Measurements from ENCODE around the gene SMKR1. TPM values are rescaled to one million over a fixed set of nuclear protein-coding genes. Genes with fewer than 3 reads are reported as not detected.

SMKR1 gene
- total RNA-seq, 1 donor from 2014 or later, result 2.4 TPM

GRCh38 chr7:129550693-129551360 is 48.5 kb downstream of the SMKR1 start:
- no peaks in the 10 kb centered on the region for H3K36me3 Mint-ChIP-seq (ENCODE audit: low read depth)
- H3K4me3 Mint-ChIP-seq, result no peak overlapping the region
- ATAC-seq (ENCODE audit: low read depth) (no peak), DNase-seq (no peak)
- no peak overlapping the region for H3K27ac Mint-ChIP-seq
- H3K4me1 Mint-ChIP-seq, result no peaks in the 10 kb centered on the region
- intact Hi-C loops (cut with micrococcal nuclease), result no loop called here
- POLR2A ChIA-PET, result no interaction called here
- no peak for TF ChIP-seq CTCF (IDR thresholded peaks at IDR 0.05)
- CTCF ChIA-PET, result interaction anchor here (0.7 kb wide), 1 partner anchor 160 kb away, joined by 3 read pairs; no protein-coding TSS in a partner anchor
- peaks cover 9% of the 10 kb centered on the region for H3K27me3 Mint-ChIP-seq
- H3K9me3 Mint-ChIP-seq, result no peaks in the 10 kb centered on the region

- DNase-seq (no peak), ATAC-seq (ENCODE audit: low read depth) (no peak)
- no peak for TF ChIP-seq CTCF (IDR thresholded peaks at IDR 0.05)
- Mint-ChIP-seq H3K9me3 (no peaks in the 10 kb centered on the region), H3K27ac (no peak overlapping the region), H3K4me1 (no peaks in the 10 kb centered on the region), H3K36me3 (ENCODE audit: low read depth) (no peaks in the 10 kb centered on the region), H3K4me3 (no peak overlapping the region), H3K27me3 (peaks cover 9% of the 10 kb centered on the region)
- CTCF ChIA-PET, result no interaction called here
- POLR2A ChIA-PET, result no interaction called here
- intact Hi-C loops (cut with micrococcal nuclease), result no loop called here
Measured at GRCh38 chr7:129553899-129554461, 51.6 kb downstream of the SMKR1 start.

- DNase-seq (no peak), ATAC-seq (ENCODE audit: low read depth) (no peak)
- no peak overlapping the region for H3K27ac Mint-ChIP-seq
- ChIA-PET POLR2A (no interaction called here), CTCF (no interaction called here)
- no peaks in the 10 kb centered on the region for H3K36me3 Mint-ChIP-seq (ENCODE audit: low read depth)
- H3K9me3 Mint-ChIP-seq, result no peaks in the 10 kb centered on the region
- intact Hi-C loops (cut with micrococcal nuclease), result no loop called here
- H3K27me3 Mint-ChIP-seq, result peaks cover 9% of the 10 kb centered on the region
- TF ChIP-seq CTCF (IDR thresholded peaks at IDR 0.05), result no peak
- H3K4me3 Mint-ChIP-seq, result no peak overlapping the region
- H3K4me1 Mint-ChIP-seq, result no peaks in the 10 kb centered on the region
Measured at GRCh38 chr7:129556607-129557133, 54.3 kb downstream of the SMKR1 start.

GRCh38 chr7:129557686-129558481 is 55.6 kb downstream of the SMKR1 start:
- DNase-seq (no peak), ATAC-seq (ENCODE audit: low read depth) (no peak)
- Mint-ChIP-seq H3K36me3 (ENCODE audit: low read depth) (no peaks in the 10 kb centered on the region), H3K27ac (no peak overlapping the region), H3K4me3 (no peak overlapping the region), H3K27me3 (peaks cover 6% of the 10 kb centered on the region), H3K9me3 (no peaks in the 10 kb centered on the region), H3K4me1 (no peaks in the 10 kb centered on the region)
- ChIA-PET POLR2A (no interaction called here), CTCF (interaction anchor here (0.5 kb wide), 1 partner anchor 12 kb away, joined by 4 read pairs; no protein-coding TSS in a partner anchor)
- intact Hi-C loops (cut with micrococcal nuclease), result no loop called here
- no peak for TF ChIP-seq CTCF (IDR thresholded peaks at IDR 0.05)

GRCh38 chr7:129559564-129559963 is 57.2 kb downstream of the SMKR1 start:
- Mint-ChIP-seq H3K4me3 (no peak overlapping the region), H3K27ac (no peak overlapping the region), H3K4me1 (no peaks in the 10 kb centered on the region), H3K36me3 (ENCODE audit: low read depth) (no peaks in the 10 kb centered on the region), H3K9me3 (no peaks in the 10 kb centered on the region), H3K27me3 (peaks cover 6% of the 10 kb centered on the region)
- DNase-seq (no peak), ATAC-seq (ENCODE audit: low read depth) (no peak)
- CTCF ChIA-PET, result no interaction called here
- no peak for TF ChIP-seq CTCF (IDR thresholded peaks at IDR 0.05)
- POLR2A ChIA-PET, result no interaction called here
- intact Hi-C loops (cut with micrococcal nuclease), result no loop called here
